Measurements from ENCODE around the gene BLOC1S1. TPM values are rescaled to one million over a fixed set of nuclear protein-coding genes. Genes with fewer than 3 reads are reported as not detected.

The BLOC1S1 gene
- 10 to 100 TPM; 62.9 to 65.7 TPM for total RNA-seq
- polyA plus RNA-seq: 100 to 1,000 TPM in 2 of 3 donors, 10 to 100 TPM in 1; 84.3 to 133 (median 117) TPM
- total RNA-seq: 6.4 to 10.4 (median 7.4) reads per million in 6 experiments

DNA sequence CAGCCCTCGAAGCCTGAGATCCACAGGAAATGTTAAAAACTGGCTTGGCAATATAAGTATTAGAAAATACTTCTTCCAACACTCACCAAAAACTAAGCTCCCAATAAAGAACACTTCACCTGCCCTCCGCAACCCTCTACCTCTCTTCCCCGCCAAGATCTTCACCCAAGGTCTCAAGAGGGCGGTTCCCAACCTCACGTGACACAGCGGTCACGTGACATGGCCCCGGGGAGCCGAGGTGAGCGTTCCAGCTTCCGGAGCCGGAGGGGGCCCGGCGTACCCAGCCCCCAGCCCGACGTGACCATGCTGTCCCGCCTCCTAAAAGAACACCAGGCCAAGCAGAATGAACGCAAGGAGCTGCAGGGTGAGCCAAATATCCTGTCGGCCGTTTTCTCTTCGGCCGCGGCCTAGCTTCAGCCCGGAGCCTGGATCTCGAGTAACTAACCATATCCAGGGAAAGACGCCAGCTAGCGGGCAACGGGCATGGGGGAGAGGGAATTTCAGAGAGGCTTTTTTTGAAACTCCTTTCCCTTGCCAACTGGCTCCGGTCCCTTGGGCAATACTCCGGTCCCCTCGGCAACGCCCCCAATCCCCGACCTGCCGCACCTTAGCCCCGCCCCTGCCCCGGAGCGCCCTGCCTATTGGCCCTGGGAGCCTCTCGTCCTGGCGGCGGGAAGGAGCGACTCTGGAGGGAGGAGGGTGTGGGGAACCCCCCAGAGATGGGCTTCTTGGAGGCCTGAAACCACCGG lies at the start of gene BLOC1S1:
TSS of gene BLOC1S1 (plus strand) at position 214 of the 749 bp plus-strand sequence. CDS start at position 220, 6 bp downstream.
- Mint-ChIP-seq H3K9me3 (peaks cover 0 to 3% (median 0%) of the 10 kb centered on the region in 9 donors), H3K4me3 (peak within 1 kb of the TSS; percentile 86 to 97 (median 90)), H3K4me1 (peaks cover 12 to 39% (median 35%) of the 10 kb centered on the region in 4 donors), H3K27ac (peak within 1 kb of the TSS; percentile 93 to 99 (median 96)), H3K36me3 (peaks cover 0 to 3% (median 0%) of the 10 kb centered on the region in 3 donors), H3K27me3 (peaks cover 0 to 4% (median 0%) of the 10 kb centered on the region in 5 donors)
- ATAC-seq (peak; percentile 94), DNase-seq (peak; percentile 88 to 97 (median 92))
- POLR2A ChIA-PET: interaction anchor here (0.7 to 2.2 kb wide), 13 partner anchors 10 to 1740 kb away, joined by 3 to 19 read pairs (median 4); partner anchors contain the start of genes CD63, GDF11, ORMDL2 and PYM1

DNA sequence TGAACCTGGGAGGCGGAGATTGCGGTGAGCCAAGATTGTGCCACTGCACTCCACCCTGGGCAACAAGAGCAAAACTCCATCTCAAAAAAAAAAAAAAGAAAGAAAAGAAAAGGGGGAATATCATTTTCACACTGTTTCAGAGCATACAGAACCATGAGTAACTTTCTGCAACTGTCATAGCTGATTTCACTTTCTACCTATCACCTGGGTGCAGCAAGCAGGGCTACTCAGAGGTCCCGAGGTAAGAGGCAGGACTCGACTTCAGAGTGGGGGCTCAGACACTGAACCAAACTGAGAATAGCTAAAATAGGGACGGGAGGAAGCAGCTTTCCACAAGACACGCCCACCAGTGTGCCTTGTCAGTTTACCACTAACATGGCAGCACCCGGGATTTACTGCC lies 49.3 kb upstream of the BLOC1S1 start:
- DNase-seq (no peak), ATAC-seq (no peak)
- Mint-ChIP-seq H3K36me3 (no peaks in the 10 kb centered on the region), H3K4me1 (no peaks in the 10 kb centered on the region), H3K27me3 (peaks cover 0 to 6% (median 3%) of the 10 kb centered on the region in 5 donors), H3K27ac (no peak overlapping the region), H3K4me3 (no peak overlapping the region), H3K9me3 (no peaks in the 10 kb centered on the region)
- POLR2A ChIA-PET: no interaction called here

DNA sequence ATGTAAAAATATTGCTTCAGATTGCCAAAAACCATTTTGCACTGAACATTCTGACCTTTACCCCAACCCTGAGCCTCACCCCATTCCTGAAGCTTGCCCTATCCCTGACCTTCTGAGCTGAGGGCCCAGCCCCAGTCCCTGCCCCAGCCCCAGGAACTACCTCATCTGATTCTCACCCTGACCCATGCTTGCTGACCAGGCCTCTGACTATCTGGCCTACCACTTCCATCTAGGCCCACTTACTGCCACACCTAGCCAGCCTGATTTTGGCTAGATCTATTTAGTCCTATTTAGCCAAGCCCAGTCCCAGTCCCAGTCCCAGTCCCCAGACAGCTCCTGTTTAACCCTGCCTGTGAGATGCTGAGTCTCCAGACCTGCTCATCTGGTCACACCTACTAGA lies 45.6 kb upstream of the BLOC1S1 start:
- peak overlapping the region in 1 of 10 donors; percentile 65 for H3K27ac Mint-ChIP-seq
- peaks cover 0 to 16% (median 1%) of the 10 kb centered on the region in 4 donors for H3K4me1 Mint-ChIP-seq
- POLR2A ChIA-PET: no interaction called here
- no peak for ATAC-seq
- H3K4me3 Mint-ChIP-seq: no peak overlapping the region
- peaks cover 0 to 15% (median 11%) of the 10 kb centered on the region in 5 donors for H3K27me3 Mint-ChIP-seq
- no peaks in the 10 kb centered on the region for H3K36me3 Mint-ChIP-seq
- DNase-seq: no peak
- H3K9me3 Mint-ChIP-seq: no peaks in the 10 kb centered on the region

DNA sequence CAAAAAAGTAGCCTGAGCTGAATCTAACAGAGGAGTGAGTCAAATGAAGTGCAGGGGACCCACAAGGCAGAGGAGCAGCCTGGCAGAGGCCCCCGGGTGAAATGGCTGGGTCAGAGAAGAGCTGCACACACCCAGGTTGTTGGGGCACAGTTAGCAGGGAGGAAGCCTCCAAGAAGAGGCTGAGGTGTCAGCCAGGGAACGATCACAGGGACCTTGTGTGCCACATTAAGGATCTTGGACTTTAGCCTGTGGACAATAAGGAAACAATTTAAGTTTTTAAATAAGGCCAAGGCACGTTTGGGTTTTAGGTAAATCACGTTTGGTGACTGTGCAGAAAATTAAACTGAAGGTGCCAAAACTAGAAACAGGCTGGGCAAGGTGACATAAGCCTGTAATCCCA lies 44.1 kb upstream of the BLOC1S1 start:
- H3K4me1 Mint-ChIP-seq: peaks cover 0 to 16% (median 1%) of the 10 kb centered on the region in 4 donors
- H3K36me3 Mint-ChIP-seq: no peaks in the 10 kb centered on the region

DNA sequence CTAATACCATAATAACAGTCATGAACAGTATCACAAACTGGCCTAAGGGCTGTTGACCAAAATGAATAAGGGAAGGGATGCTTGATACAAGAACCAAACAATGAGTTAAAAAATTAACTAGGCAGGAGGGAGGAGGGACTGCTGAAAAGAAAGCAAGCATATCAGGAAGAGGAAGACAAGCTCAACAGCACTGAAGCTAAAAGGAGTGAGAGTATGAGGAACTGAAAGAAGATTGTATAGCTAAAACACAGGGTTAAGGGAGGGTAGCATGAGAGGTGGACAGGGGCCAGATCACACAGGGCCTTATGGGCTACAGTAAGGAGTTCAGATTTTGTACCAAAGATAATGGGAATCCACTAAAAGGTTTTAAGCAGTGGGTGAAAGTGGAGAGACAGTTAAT lies 42.2 kb upstream of the BLOC1S1 start:
- Mint-ChIP-seq H3K27ac (peak overlapping the region in 2 of 10 donors; percentile 58 to 60), H3K4me1 (peaks cover 0 to 16% (median 1%) of the 10 kb centered on the region in 4 donors), H3K27me3 (peaks cover 4 to 15% (median 11%) of the 10 kb centered on the region in 5 donors), H3K9me3 (no peaks in the 10 kb centered on the region), H3K4me3 (peak overlapping the region in 1 of 10 donors; percentile 20), H3K36me3 (no peaks in the 10 kb centered on the region)
- DNase-seq: no peak
- POLR2A ChIA-PET: no interaction called here
- peak in 1 of 2 donors; percentile 44 for ATAC-seq

More for the DNA sequence above, 44.1 kb upstream of the BLOC1S1 start:
- Mint-ChIP-seq H3K27ac (peak overlapping the region in 1 of 10 donors; percentile 7), H3K4me3 (no peak overlapping the region), H3K27me3 (peaks cover 4 to 15% (median 11%) of the 10 kb centered on the region in 5 donors), H3K9me3 (no peaks in the 10 kb centered on the region)
- POLR2A ChIA-PET: no interaction called here
- DNase-seq: no peak
- no peak for ATAC-seq

DNA sequence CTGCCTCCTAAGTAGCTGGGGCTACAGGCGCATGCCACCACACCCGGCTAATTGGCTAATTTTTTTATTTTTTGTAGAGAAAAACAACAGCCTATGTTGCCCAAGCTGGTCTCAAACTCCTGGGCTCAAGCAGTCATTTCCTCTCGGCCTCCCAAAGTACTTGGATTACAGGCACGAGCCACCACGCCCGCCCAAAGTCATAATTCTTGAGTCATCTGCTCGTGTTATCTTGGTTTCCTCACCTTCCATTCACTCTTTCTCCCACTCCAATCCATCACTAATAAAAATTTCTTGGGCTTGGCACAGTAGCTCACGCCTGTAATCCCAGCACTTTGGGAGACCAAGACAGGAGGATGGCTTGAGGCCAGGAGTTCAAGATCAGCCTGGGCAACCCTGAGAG lies 40.2 kb upstream of the BLOC1S1 start:
- DNase-seq (no peak), ATAC-seq (no peak)
- H3K36me3 Mint-ChIP-seq: no peaks in the 10 kb centered on the region
- H3K27ac Mint-ChIP-seq: no peak overlapping the region
- no peak overlapping the region for H3K4me3 Mint-ChIP-seq
- H3K9me3 Mint-ChIP-seq: no peaks in the 10 kb centered on the region
- peaks cover 9 to 24% (median 12%) of the 10 kb centered on the region in 5 donors for H3K27me3 Mint-ChIP-seq
- H3K4me1 Mint-ChIP-seq: peaks cover 0 to 16% (median 1%) of the 10 kb centered on the region in 4 donors
- POLR2A ChIA-PET: no interaction called here

DNA sequence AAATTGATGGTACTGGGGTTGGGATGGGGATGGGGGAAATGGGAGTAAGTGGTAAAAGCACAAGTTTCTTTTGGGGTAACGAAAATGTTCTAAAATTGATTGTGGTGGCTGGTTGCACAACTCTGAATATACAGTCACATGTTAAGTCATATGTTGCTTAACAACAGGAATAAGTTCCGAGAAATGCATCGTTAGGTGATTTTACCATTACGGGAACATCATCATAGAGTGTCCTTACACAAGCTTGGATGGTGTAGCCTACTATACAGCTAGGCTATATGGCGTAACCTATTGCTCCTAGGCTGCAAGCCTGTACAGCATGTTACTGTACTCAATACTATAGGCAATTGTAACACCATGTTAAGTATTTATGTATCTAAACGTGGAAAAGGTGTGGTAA lies 39.1 kb upstream of the BLOC1S1 start:
- DNase-seq (no peak), ATAC-seq (no peak)
- Mint-ChIP-seq H3K36me3 (no peaks in the 10 kb centered on the region), H3K27ac (no peak overlapping the region), H3K27me3 (peaks cover 14 to 32% (median 20%) of the 10 kb centered on the region in 5 donors), H3K4me3 (no peak overlapping the region), H3K9me3 (no peaks in the 10 kb centered on the region), H3K4me1 (peaks cover 8 to 25% (median 10%) of the 10 kb centered on the region in 4 donors)
- POLR2A ChIA-PET: no interaction called here

DNA sequence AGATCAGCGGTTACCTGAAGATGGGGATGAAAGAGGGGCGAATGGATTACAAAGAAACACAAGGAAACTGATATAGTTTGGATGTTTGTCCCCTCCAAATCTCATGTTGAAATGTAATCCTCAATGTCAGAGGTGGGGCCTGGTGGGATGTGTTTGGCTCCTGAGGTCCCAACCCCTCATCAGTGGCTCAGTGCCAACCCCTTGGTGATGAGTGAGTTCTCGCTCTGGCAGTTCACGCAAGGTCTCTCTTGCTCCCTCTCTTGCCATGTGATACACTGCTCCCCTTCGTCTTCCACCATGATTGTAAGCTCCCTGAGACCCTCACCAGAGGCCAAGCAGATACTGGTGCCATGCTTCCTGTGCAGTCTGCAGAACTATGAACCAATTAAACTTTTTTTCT lies 36.2 kb upstream of the BLOC1S1 start:
- H3K27me3 Mint-ChIP-seq: peaks cover 9 to 26% (median 22%) of the 10 kb centered on the region in 5 donors
- peaks cover 9 to 31% (median 13%) of the 10 kb centered on the region in 4 donors for H3K4me1 Mint-ChIP-seq
- no peak overlapping the region for H3K27ac Mint-ChIP-seq
- H3K4me3 Mint-ChIP-seq: no peak overlapping the region
- H3K36me3 Mint-ChIP-seq: no peaks in the 10 kb centered on the region
- no peak for DNase-seq
- no peaks in the 10 kb centered on the region for H3K9me3 Mint-ChIP-seq
- ATAC-seq: no peak
- POLR2A ChIA-PET: no interaction called here

DNA sequence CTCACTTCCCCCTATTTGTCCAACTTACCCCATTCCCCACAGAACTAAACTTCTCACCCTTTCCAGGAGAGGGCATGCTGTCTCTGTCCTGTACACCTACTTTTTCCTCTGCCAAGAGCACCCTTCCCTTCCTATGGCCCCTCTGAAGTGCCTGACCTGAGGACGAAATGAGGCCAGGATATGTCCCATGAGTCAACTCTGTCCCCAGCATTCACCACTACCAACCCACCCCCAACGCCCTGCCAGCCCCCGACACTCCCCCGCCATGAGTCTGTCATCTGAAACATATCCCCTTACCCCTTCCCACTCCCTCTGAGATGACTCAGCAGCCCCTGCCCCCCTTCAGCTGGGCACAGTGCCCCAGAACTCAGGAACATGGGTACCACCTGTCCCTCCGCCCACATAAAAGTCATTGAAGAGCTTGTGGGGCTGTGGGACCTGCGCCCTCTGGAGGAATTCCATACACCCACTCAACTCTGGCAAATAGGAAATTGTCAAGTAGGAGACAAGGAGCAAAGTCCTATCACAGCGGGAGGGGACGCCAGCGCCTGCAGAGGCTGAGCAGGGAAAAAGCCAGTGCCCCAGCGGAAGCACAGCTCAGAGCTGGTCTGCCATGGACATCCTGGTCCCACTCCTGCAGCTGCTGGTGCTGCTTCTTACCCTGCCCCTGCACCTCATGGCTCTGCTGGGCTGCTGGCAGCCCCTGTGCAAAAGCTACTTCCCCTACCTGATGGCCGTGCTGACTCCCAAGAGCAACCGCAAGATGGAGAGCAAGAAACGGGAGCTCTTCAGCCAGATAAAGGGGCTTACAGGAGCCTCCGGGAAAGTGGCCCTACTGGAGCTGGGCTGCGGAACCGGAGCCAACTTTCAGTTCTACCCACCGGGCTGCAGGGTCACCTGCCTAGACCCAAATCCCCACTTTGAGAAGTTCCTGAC lies 34.4 kb upstream of the BLOC1S1 start:
- peaks cover 13 to 28% (median 15%) of the 10 kb centered on the region in 4 donors for H3K4me1 Mint-ChIP-seq
- DNase-seq: no peak
- H3K4me3 Mint-ChIP-seq: peak overlapping the region in 7 of 10 donors; percentile 18 to 68 (median 39)
- no peaks in the 10 kb centered on the region for H3K36me3 Mint-ChIP-seq
- POLR2A ChIA-PET: no interaction called here
- ATAC-seq: peak in 1 of 2 donors; percentile 45
- H3K27ac Mint-ChIP-seq: peak overlapping the region in 1 of 10 donors; percentile 26
- H3K27me3 Mint-ChIP-seq: peaks cover 7 to 22% (median 15%) of the 10 kb centered on the region in 5 donors
- H3K9me3 Mint-ChIP-seq: no peaks in the 10 kb centered on the region

DNA sequence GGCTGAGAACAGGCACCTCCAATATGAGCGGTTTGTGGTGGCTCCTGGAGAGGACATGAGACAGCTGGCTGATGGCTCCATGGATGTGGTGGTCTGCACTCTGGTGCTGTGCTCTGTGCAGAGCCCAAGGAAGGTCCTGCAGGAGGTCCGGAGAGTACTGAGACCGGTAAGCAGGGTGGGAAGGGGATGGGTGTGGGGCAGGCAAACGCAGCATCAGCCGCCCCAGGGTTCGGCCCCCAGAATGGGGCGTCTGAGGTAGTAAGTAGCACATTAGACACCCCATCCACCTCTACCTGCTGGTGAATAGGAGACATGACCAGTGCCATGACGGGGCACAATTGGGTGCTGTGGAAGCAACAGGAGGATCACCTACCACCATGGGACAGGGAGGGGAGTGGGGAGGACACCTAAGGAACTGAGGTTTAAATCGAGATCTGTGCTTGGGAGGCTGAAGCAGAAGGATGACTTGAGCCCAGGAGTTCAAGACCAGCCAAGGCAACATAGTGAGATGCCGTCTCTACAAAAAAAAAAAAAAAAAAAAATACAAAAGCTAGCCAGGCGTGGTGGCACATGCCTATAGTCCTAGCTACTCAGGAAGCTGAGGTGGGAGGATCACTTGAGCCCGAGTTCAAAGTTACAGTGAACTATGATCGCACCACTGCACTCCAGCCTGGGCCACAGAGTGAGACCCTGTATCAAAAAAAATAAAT lies 33.6 kb upstream of the BLOC1S1 start:
- no peaks in the 10 kb centered on the region for H3K36me3 Mint-ChIP-seq
- no peaks in the 10 kb centered on the region for H3K9me3 Mint-ChIP-seq
- POLR2A ChIA-PET: no interaction called here
- H3K4me1 Mint-ChIP-seq: peaks cover 16 to 33% (median 21%) of the 10 kb centered on the region in 4 donors
- H3K27me3 Mint-ChIP-seq: peaks cover 7 to 22% (median 15%) of the 10 kb centered on the region in 5 donors
- H3K27ac Mint-ChIP-seq: peak overlapping the region in 1 of 10 donors; percentile 1
- peak overlapping the region in 1 of 10 donors; percentile 68 for H3K4me3 Mint-ChIP-seq
- DNase-seq (no peak), ATAC-seq (no peak)

DNA sequence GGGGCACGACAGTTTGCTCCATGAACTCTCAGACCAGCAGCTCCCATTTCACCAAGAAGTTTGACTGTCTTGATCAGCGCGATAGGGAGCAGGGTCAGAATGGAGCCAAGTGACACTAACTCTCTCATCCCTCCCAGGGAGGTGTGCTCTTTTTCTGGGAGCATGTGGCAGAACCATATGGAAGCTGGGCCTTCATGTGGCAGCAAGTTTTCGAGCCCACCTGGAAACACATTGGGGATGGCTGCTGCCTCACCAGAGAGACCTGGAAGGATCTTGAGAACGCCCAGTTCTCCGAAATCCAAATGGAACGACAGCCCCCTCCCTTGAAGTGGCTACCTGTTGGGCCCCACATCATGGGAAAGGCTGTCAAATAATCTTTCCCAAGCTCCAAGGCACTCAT lies 32.2 kb upstream of the BLOC1S1 start:
- DNase-seq: no peak
- H3K27ac Mint-ChIP-seq: peak overlapping the region in 1 of 10 donors; percentile 57

More for the DNA sequence above, 32.2 kb upstream of the BLOC1S1 start:
- H3K9me3 Mint-ChIP-seq: no peaks in the 10 kb centered on the region
- H3K4me1 Mint-ChIP-seq: peaks cover 19 to 39% (median 28%) of the 10 kb centered on the region in 4 donors
- no peak overlapping the region for H3K4me3 Mint-ChIP-seq
- H3K36me3 Mint-ChIP-seq: no peaks in the 10 kb centered on the region
- POLR2A ChIA-PET: interaction anchor here (0.7 kb wide), 1 partner anchor 32 kb away, joined by 3 read pairs; the partner anchor contains the start of gene BLOC1S1
- no peak for ATAC-seq
- H3K27me3 Mint-ChIP-seq: peaks cover 7 to 21% (median 15%) of the 10 kb centered on the region in 5 donors

All from naive thymus-derived CD8-positive, alpha-beta T cell (primary cell).